Esophagus muscularis mucosa (tissue), 4 donors: Measurements from ENCODE around the gene RNF5. TPM values are rescaled to one million over a fixed set of nuclear protein-coding genes. Genes with fewer than 3 reads are reported as not detected.
A peak's percentile ranks its signal among the peaks of the same experiment; 100 is the strongest.

Source experiments
- DNase-seq: peaks from one replicate; pipeline ENCODE4 v3.0.0-alpha.2; 2017; ENCODE audit errors: extremely low spot score
- H3K27ac ChIP-seq, 4 donors: fragments of 200-600 bp; sonication (generic); replicated peaks in 1 of 4; 1 replicate in 3 of 4; 2 replicates in 1 of 4; pipeline ENCODE4 v1.5.1; 2016 to 2019; ENCODE audit warnings: mild to moderate bottlenecking in 1 of 4
- H3K27me3 ChIP-seq, 4 donors: fragments of 200-600 bp; sonication (generic); one replicate each; pipeline versions ENCODE4 v1.5.1 to v1.6.0; 2016 to 2019
- H3K36me3 ChIP-seq, 4 donors: fragments of 200-600 bp; sonication (generic); one replicate each; pipeline ENCODE4 v1.5.1; 2016 to 2019
- H3K4me1 ChIP-seq, 4 donors: fragments of 200-600 bp; sonication (generic); one replicate each; pipeline ENCODE4 v1.5.1; 2016 to 2019
- H3K4me3 ChIP-seq, 4 donors: fragments of 200-600 bp; sonication (generic); 1 replicate in 2 of 4; 2 replicates in 2 of 4; pipeline ENCODE4 v1.5.1; 2016 to 2019; ENCODE audit warnings: mild to moderate bottlenecking in 4 of 4, moderate library complexity in 1 of 4
- H3K9me3 ChIP-seq, 4 donors: fragments of 200-600 bp; sonication (generic); 1 replicate in 3 of 4; 2 replicates in 1 of 4; pipeline ENCODE4 v1.5.1; 2016 to 2019
- CTCF ChIP-seq, 3 experiments: fragments of 200-600 bp in 2 of 3; fragments of 450-650 bp in 1 of 3; sonication (generic) in 2 of 3; IDR thresholded peaks; one replicate each; pipeline ENCODE4 v1.5.1; 2017 to 2019; ENCODE audit warnings: antibody characterized with exemption in 3 of 3, mild to moderate bottlenecking in 2 of 3, moderate library complexity in 1 of 3
- EP300 ChIP-seq: sonication (generic); formaldehyde crosslinking; IDR thresholded peaks from one replicate; pipeline ENCODE4 v1.6.1; 2017; ENCODE audit warnings: antibody characterized with exemption
- POLR2A ChIP-seq: fragments of 450-650 bp; IDR thresholded peaks from one replicate; pipeline ENCODE4 v1.6.1; 2017; ENCODE audit warnings: antibody characterized with exemption, moderate library complexity, mild to moderate bottlenecking, low read depth
- POLR2AphosphoS5 ChIP-seq, 2 donors: sonication (generic); formaldehyde crosslinking; IDR thresholded peaks; one replicate each; pipeline ENCODE4 v1.6.1; 2017; ENCODE audit warnings: antibody characterized with exemption in 2 of 2
- WGBS: methylation state at CpG from one replicate; pipeline ENCODE4 v1.1.5; 2018; 5-methylcytosine and 5-hydroxymethylcytosine counted together
- intact Hi-C: fragments of 100-400 bp; cut with DNase I; formaldehyde crosslinking; loops from one replicate; pipeline ENCODE4 v1.15.1; 2023
- total RNA-seq, 4 donors: library from RNA; depleted of rRNA; stranded (reverse); fragments of >200 nt; gene quantifications; one replicate each; pipeline versions ENCODE4 v1.1.0 to v1.2.1, GENCODE V29; 2016

RNF5 gene
- total RNA-seq, 4 donors from 2014 or later: 76.2 to 91.4 (median 88.5) TPM

- no peak overlapping the region for H3K4me3 ChIP-seq
- intact Hi-C loops: no loop called here
Observed at GRCh38 chr6:32146287-32146686, 31.9 kb upstream of the RNF5 start.

DNA sequence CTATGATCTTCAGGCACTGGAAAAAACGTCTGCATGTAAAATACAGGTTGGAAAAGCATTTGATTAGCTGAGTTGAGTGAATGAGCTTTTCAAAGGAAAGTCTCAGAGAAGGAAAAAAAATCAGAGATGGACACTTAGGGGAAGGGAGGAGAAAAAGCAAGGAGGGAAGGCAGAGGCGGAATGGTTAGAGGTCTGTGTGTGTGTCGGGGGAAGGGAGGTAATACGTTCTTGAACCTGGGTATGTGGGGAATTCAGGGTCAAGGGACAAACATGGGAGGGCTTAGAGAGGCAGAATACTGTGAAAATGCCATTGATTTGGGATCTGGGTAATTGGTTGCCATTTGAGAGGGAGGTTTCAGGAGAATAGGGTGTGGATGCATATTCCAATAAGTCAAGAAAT, 31.5 kb upstream of the RNF5 start:
- H3K4me1 ChIP-seq: peaks cover 12 to 24% (median 21%) of the 10 kb centered on the region in 4 donors
- H3K9me3 ChIP-seq: no peaks in the 10 kb centered on the region
- H3K27me3 ChIP-seq: no peaks in the 10 kb centered on the region
- intact Hi-C loops: no loop called here
- no peak overlapping the region for H3K4me3 ChIP-seq
- peaks cover 0 to 17% (median 6%) of the 10 kb centered on the region in 4 donors for H3K36me3 ChIP-seq
- DNase-seq: no peak
- WGBS: 56% methylated on average over 4 of the region's 4 CpGs
- no peak overlapping the region for H3K27ac ChIP-seq
- TF ChIP-seq POLR2AphosphoS5 (IDR thresholded peaks at IDR 0.05) (no peak), POLR2A (no peak)

More at GRCh38 chr6:32146287-32146686, 31.9 kb upstream of the RNF5 start:
- Histone ChIP-seq H3K36me3 (peaks cover 0 to 17% (median 6%) of the 10 kb centered on the region in 4 donors), H3K4me1 (peaks cover 12 to 20% (median 17%) of the 10 kb centered on the region in 4 donors), H3K27me3 (no peaks in the 10 kb centered on the region), H3K9me3 (no peaks in the 10 kb centered on the region), H3K27ac (no peak overlapping the region)
- TF ChIP-seq EP300 (no peak), POLR2AphosphoS5 (IDR thresholded peaks at IDR 0.05) (no peak), CTCF (IDR thresholded peaks at IDR 0.05) (no peak)
- DNase-seq: no peak
- 93% methylated on average over 1 of the region's 1 CpG for WGBS

DNA sequence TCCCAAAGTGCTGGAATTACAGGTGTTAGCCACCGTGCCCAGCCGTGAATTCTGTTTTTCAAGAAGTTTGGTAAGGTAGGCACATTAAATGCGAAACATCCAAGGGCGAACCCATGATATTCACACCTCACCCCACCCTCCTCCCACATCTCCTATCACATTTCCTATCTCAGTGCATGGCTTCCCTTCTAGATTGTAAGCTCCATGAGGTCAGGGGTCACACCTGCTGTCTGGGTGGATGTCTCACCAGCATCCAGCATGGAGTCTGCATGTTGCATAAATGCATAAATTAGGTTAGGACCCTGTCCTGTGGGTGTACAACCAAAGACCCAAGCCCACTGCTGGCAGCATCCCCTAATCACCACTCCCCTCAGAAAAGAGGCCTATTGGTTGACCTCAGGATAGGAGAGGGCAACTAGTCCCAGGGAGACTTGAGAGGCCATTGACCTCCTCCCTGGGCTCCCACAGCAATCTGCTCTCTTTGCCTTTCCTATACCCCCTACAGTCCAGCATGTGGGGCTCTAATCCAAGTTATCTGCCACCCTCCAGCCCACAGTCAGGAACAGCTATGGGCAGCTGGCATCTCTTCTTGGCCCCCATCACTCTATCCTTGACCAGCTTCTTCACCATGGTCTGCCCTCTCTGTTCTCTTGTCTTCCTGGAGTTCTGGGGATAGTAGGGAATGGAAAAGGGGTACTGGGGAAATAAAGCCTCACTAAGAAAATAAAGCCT, 30.6 kb upstream of the RNF5 start:
- Histone ChIP-seq H3K27me3 (no peaks in the 10 kb centered on the region), H3K4me1 (peaks cover 19 to 31% (median 29%) of the 10 kb centered on the region in 4 donors), H3K36me3 (peaks cover 0 to 17% (median 6%) of the 10 kb centered on the region in 4 donors), H3K9me3 (no peaks in the 10 kb centered on the region), H3K27ac (no peak overlapping the region), H3K4me3 (no peak overlapping the region)
- WGBS: 92% methylated on average over 4 of the region's 4 CpGs
- TF ChIP-seq POLR2AphosphoS5 (IDR thresholded peaks at IDR 0.05) (no peak), POLR2A (no peak), CTCF (IDR thresholded peaks at IDR 0.05) (no peak), EP300 (no peak)
- DNase-seq: no peak
- intact Hi-C loops: no loop called here

- DNase-seq: no peak
- intact Hi-C loops: no loop called here
- WGBS: 61% methylated on average over 39 of the region's 39 CpGs
- no peak overlapping the region for H3K27ac ChIP-seq
- peaks cover 24 to 41% (median 39%) of the 10 kb centered on the region in 4 donors for H3K4me1 ChIP-seq
- no peaks in the 10 kb centered on the region for H3K27me3 ChIP-seq
- no peaks in the 10 kb centered on the region for H3K9me3 ChIP-seq
- peak overlapping the region in 2 of 4 donors; percentile 15 to 35 for H3K4me3 ChIP-seq
- peaks cover 0 to 17% (median 6%) of the 10 kb centered on the region in 4 donors for H3K36me3 ChIP-seq
- TF ChIP-seq EP300 (no peak), CTCF (IDR thresholded peaks at IDR 0.05) (no peak), POLR2A (no peak), POLR2AphosphoS5 (IDR thresholded peaks at IDR 0.05) (no peak)
Observed at GRCh38 chr6:32148289-32149091, 29.7 kb upstream of the RNF5 start.
